Adrenal gland (tissue), 5 donors: ENCODE results near the gene AFAP1L2.

Source experiments
- POLR2A ChIP-seq, 2 donors: fragments of 450-650 bp; IDR thresholded peaks; one replicate each; pipeline ENCODE4 v1.6.1; 2017; ENCODE audit warnings: antibody characterized with exemption in 2 of 2, mild to moderate bottlenecking in 2 of 2, moderate library complexity in 1 of 2
- TF ChIP-seq, protein P1 (sequence below), 6 experiments: fragments of 450-650 bp in 4 of 6; fragments of 200-600 bp in 2 of 6; sonication (generic) in 1 of 6; IDR thresholded peaks; 1 replicate in 5 of 6; 2 replicates in 1 of 6; pipeline versions ENCODE4 v1.5.1 to v1.8.0; 2016 to 2021; ENCODE audit warnings: antibody characterized with exemption in 6 of 6, mild to moderate bottlenecking in 2 of 6, moderate library complexity in 1 of 6
- donor health status: DM: no; HTN: no; CAD: no.

GRCh38 chr10:114408112-114408967, 4.0 kb upstream of the AFAP1L2 start:
- TF ChIP-seq, protein P1, sequence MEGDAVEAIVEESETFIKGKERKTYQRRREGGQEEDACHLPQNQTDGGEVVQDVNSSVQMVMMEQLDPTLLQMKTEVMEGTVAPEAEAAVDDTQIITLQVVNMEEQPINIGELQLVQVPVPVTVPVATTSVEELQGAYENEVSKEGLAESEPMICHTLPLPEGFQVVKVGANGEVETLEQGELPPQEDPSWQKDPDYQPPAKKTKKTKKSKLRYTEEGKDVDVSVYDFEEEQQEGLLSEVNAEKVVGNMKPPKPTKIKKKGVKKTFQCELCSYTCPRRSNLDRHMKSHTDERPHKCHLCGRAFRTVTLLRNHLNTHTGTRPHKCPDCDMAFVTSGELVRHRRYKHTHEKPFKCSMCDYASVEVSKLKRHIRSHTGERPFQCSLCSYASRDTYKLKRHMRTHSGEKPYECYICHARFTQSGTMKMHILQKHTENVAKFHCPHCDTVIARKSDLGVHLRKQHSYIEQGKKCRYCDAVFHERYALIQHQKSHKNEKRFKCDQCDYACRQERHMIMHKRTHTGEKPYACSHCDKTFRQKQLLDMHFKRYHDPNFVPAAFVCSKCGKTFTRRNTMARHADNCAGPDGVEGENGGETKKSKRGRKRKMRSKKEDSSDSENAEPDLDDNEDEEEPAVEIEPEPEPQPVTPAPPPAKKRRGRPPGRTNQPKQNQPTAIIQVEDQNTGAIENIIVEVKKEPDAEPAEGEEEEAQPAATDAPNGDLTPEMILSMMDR (IDR thresholded peaks at IDR 0.05) = no peak
- no peak for TF ChIP-seq POLR2A (IDR thresholded peaks at IDR 0.05)
